GM18868 (cell line): Measurements from ENCODE around the gene PHACTR1.
"Not testable (repeated sequence)": the region's sequence is repeated elsewhere in the genome, so short reads cannot be mapped to it uniquely, and the experiment has no call there.

Source experiments
- ATAC-seq: cut with Tn5 transposase; IDR thresholded peaks from one replicate; pipeline ENCODE4 v1.9.1; 2021; ENCODE audit warnings: mild to moderate bottlenecking, moderate library complexity; ENCODE audit not compliant: unreplicated experiment

Gene PHACTR1

GRCh38 chr6:13133894-13134293, 417.3 kb downstream of the PHACTR1 start:
- ATAC-seq: not testable (repeated sequence)

GRCh38 chr6:13135152-13135551, 418.6 kb downstream of the PHACTR1 start:
- ATAC-seq: no peak

- no peak for ATAC-seq
Observed at GRCh38 chr6:13139119-13139518, 422.6 kb downstream of the PHACTR1 start.

GRCh38 chr6:13140980-13141379, 424.4 kb downstream of the PHACTR1 start:
- no peak for ATAC-seq

GRCh38 chr6:13141387-13141786, 424.8 kb downstream of the PHACTR1 start:
- no peak for ATAC-seq

- ATAC-seq: no peak
Observed at GRCh38 chr6:13142611-13143010, 426.0 kb downstream of the PHACTR1 start.

GRCh38 chr6:13146442-13146841, 429.9 kb downstream of the PHACTR1 start:
- no peak for ATAC-seq

- no peak for ATAC-seq
Observed at GRCh38 chr6:13147376-13147775, 430.8 kb downstream of the PHACTR1 start.

- no peak for ATAC-seq
Observed at GRCh38 chr6:13147782-13148181, 431.2 kb downstream of the PHACTR1 start.

- ATAC-seq: no peak
Observed at GRCh38 chr6:13152764-13153163, 436.2 kb downstream of the PHACTR1 start.

GRCh38 chr6:13156381-13156780, 439.8 kb downstream of the PHACTR1 start:
- ATAC-seq: no peak

- no peak for ATAC-seq
Observed at GRCh38 chr6:13157293-13157692, 440.7 kb downstream of the PHACTR1 start.

GRCh38 chr6:13159300-13159699, 442.7 kb downstream of the PHACTR1 start:
- no peak for ATAC-seq

- not testable (repeated sequence) for ATAC-seq
Observed at GRCh38 chr6:13159822-13160221, 443.3 kb downstream of the PHACTR1 start.

GRCh38 chr6:13163161-13163944, 446.8 kb downstream of the PHACTR1 start:
- no peak for ATAC-seq

GRCh38 chr6:13164291-13164690, 447.7 kb downstream of the PHACTR1 start:
- ATAC-seq: no peak

- no peak for ATAC-seq
Observed at GRCh38 chr6:13165502-13166172, 449.1 kb downstream of the PHACTR1 start.

GRCh38 chr6:13166269-13166668, 449.7 kb downstream of the PHACTR1 start:
- ATAC-seq: no peak

- ATAC-seq: no peak
Observed at GRCh38 chr6:13166916-13167315, 450.3 kb downstream of the PHACTR1 start.

- ATAC-seq: no peak
Observed at GRCh38 chr6:13172291-13172690, 455.7 kb downstream of the PHACTR1 start.

GRCh38 chr6:13175087-13175486, 458.5 kb downstream of the PHACTR1 start:
- no peak for ATAC-seq

GRCh38 chr6:13175759-13176158, 459.2 kb downstream of the PHACTR1 start:
- ATAC-seq: no peak
